Globus pallidus (tissue), 1 donor: ENCODE data around the gene SPDYE2.
"Not testable (repeated sequence)": the region's sequence is repeated elsewhere in the genome, so short reads cannot be mapped to it uniquely, and the experiment has no call there.

Experiments used
- DNase-seq: peaks from one replicate; pipeline ENCODE4 v3.0.0-alpha.2; 2015; ENCODE audit warnings: low spot score

The SPDYE2 gene

GRCh38 chr7:102550808-102551422, at the start of gene SPDYE2:
TSS of gene SPDYE2 (plus strand) at chr7:102551226. CDS start at chr7:102553256, 2,030 bp downstream.
- DNase-seq, result not testable (repeated sequence)

- not testable (repeated sequence) for DNase-seq
These were observed 47.9 kb upstream of the SPDYE2 start for GRCh38 chr7:102503141-102503540.

- not testable (repeated sequence) for DNase-seq
These were observed 45.5 kb upstream of the SPDYE2 start for GRCh38 chr7:102505298-102506185.

- not testable (repeated sequence) for DNase-seq
These were observed 43.5 kb upstream of the SPDYE2 start for GRCh38 chr7:102507410-102508088.

- DNase-seq, result not testable (repeated sequence)
These were observed 40.5 kb upstream of the SPDYE2 start for GRCh38 chr7:102510575-102510974.

- not testable (repeated sequence) for DNase-seq
These were observed 39.0 kb upstream of the SPDYE2 start for GRCh38 chr7:102511860-102512522.

- peak; percentile 92 for DNase-seq
These were observed 38.3 kb upstream of the SPDYE2 start for GRCh38 chr7:102512642-102513221.

- DNase-seq, result not testable (repeated sequence)
These were observed 35.9 kb upstream of the SPDYE2 start for GRCh38 chr7:102514881-102515721.

- DNase-seq, result not testable (repeated sequence)
These were observed 35.1 kb upstream of the SPDYE2 start for GRCh38 chr7:102515889-102516288.

- not testable (repeated sequence) for DNase-seq
These were observed 34.1 kb upstream of the SPDYE2 start for GRCh38 chr7:102516951-102517350.

GRCh38 chr7:102517550-102518147, 33.4 kb upstream of the SPDYE2 start, which contains the start of gene RASA4B:
TSS of gene RASA4B (minus strand) at chr7:102517777. CDS start at chr7:102517710, 67 bp downstream.
- DNase-seq, result peak; percentile 20

- not testable (repeated sequence) for DNase-seq
These were observed 30.2 kb upstream of the SPDYE2 start for GRCh38 chr7:102520797-102521196.

- not testable (repeated sequence) for DNase-seq
These were observed 26.2 kb upstream of the SPDYE2 start for GRCh38 chr7:102524803-102525202.

GRCh38 chr7:102527182-102527581, 23.8 kb upstream of the SPDYE2 start:
- not testable (repeated sequence) for DNase-seq

GRCh38 chr7:102527822-102528793, 22.9 kb upstream of the SPDYE2 start:
- DNase-seq, result not testable (repeated sequence)

GRCh38 chr7:102531583-102531982, 19.4 kb upstream of the SPDYE2 start:
- DNase-seq, result not testable (repeated sequence)

GRCh38 chr7:102532127-102532526, 18.9 kb upstream of the SPDYE2 start:
- not testable (repeated sequence) for DNase-seq

- not testable (repeated sequence) for DNase-seq
These were observed 15.9 kb upstream of the SPDYE2 start for GRCh38 chr7:102535062-102535615.
